ENCODE results near the gene HIPK4.

DNA sequence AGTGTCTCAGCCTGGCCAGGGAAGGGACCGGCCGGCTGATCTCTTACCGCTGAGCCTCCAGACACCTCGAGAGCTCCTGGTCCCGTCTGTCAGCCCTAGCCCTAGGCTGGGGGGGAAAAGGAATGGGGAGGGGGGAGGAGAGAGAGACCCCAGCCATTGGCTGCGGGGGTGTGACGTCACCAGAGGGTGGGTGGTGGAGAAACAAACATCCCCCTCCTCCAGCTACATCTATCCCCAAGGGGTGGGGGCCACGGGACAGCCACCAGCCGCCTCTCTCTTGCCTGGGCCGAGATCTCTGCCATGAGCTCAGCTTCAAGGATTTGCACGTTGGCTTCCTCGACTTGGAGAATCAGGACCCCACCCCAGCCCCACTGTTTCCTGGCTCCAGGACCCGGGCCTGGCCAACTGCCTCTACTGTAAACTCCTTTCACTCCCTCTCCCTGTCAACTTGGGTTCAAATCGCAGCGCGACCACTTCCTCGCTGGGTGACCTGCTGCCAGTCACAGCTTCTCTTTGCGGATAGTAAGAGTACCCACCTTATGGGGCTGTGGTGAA lies 23.4 kb upstream of the HIPK4 start, which contains the start of gene PRX:
- TF ChIP-seq POLR2A (IDR thresholded peaks at IDR 0.05; ENCODE audit: control extremely low read depth in 1 of 2, low read depth in 2 of 2, low read length in 2 of 2) (peak in 1 of 2 experiments; percentile 64; a peak in 2 of 3 replicates), POLR2AphosphoS5 (IDR thresholded peaks at IDR 0.05; ENCODE audit: low read depth, low read length) (no peak), EP300 (IDR thresholded peaks at IDR 0.05; ENCODE audit: borderline replicate concordance in 1 of 2, low read depth in 2 of 2, low read length in 2 of 2) (no peak), CHD2 (IDR thresholded peaks at IDR 0.05; ENCODE audit: low read length) (peak; percentile 8; the same call in 1 of the 2 replicates), RNF2 (IDR thresholded peaks at IDR 0.05; ENCODE audit: borderline replicate concordance, low read depth, low read length, missing control alignments, poor library complexity, severe bottlenecking) (no peak), EZH2 (IDR thresholded peaks at IDR 0.05; ENCODE audit: low read depth, low read length, severe bottlenecking) (no peak), TCF12 (IDR thresholded peaks at IDR 0.05; ENCODE audit: low read depth, low read length) (no peak), SIN3A (conservative IDR thresholded peaks at IDR 0.05 in 1 of 2, IDR thresholded peaks at IDR 0.05 in 1 of 2; ENCODE audit: low read depth in 1 of 2, low read length in 2 of 2) (peak in 1 of 2 experiments; percentile 57; a peak in 1 of 4 replicates)
- TF ChIP-seq, protein P1, sequence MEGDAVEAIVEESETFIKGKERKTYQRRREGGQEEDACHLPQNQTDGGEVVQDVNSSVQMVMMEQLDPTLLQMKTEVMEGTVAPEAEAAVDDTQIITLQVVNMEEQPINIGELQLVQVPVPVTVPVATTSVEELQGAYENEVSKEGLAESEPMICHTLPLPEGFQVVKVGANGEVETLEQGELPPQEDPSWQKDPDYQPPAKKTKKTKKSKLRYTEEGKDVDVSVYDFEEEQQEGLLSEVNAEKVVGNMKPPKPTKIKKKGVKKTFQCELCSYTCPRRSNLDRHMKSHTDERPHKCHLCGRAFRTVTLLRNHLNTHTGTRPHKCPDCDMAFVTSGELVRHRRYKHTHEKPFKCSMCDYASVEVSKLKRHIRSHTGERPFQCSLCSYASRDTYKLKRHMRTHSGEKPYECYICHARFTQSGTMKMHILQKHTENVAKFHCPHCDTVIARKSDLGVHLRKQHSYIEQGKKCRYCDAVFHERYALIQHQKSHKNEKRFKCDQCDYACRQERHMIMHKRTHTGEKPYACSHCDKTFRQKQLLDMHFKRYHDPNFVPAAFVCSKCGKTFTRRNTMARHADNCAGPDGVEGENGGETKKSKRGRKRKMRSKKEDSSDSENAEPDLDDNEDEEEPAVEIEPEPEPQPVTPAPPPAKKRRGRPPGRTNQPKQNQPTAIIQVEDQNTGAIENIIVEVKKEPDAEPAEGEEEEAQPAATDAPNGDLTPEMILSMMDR (IDR thresholded peaks at IDR 0.05; ENCODE audit: control extremely low read depth in 1 of 3, insufficient read depth in 1 of 3, low read depth in 1 of 3, low read length in 3 of 3): no peak; a peak in 1 of 4 replicates

All from H1 (cell line).